Measurements from ENCODE around the gene TMED6.
"Not testable (repeated sequence)": the region's sequence is repeated elsewhere in the genome, so short reads cannot be mapped to it uniquely, and the experiment has no call there.

- not testable (repeated sequence) for TF ChIP-seq POLR2A (IDR thresholded peaks at IDR 0.05; ENCODE audit: borderline replicate concordance, extremely low read depth, insufficient read depth, insufficient read length); CTCF (IDR thresholded peaks at IDR 0.05 in 2 of 3, conservative IDR thresholded peaks at IDR 0.05 in 1 of 3; ENCODE audit: borderline replicate concordance in 1 of 3, insufficient read depth in 1 of 3, low read depth in 2 of 3, low read length in 2 of 3); ZBTB33 (IDR thresholded peaks at IDR 0.05; ENCODE audit: extremely low read depth, insufficient replicate concordance, low read length); MAX (IDR thresholded peaks at IDR 0.05); JUND (IDR thresholded peaks at IDR 0.05); ATF3 (IDR thresholded peaks at IDR 0.05)
Measured at GRCh38 chr16:69360070-69360469, 8.5 kb upstream of the TMED6 start.
